GM21786 (cell line): ENCODE data around the gene MTOR.
A peak's percentile ranks its signal among the peaks of the same experiment; 100 is the strongest.
"Not testable (repeated sequence)": the region's sequence is repeated elsewhere in the genome, so short reads cannot be mapped to it uniquely, and the experiment has no call there.

Source experiments
- ATAC-seq: cut with Tn5 transposase; IDR thresholded peaks from one replicate; pipeline ENCODE4 v1.9.1; 2021; ENCODE audit not compliant: unreplicated experiment

Gene MTOR

GRCh38 chr1:11281518-11282331 lies 19.4 kb upstream of the MTOR start:
- no peak for ATAC-seq

DNA sequence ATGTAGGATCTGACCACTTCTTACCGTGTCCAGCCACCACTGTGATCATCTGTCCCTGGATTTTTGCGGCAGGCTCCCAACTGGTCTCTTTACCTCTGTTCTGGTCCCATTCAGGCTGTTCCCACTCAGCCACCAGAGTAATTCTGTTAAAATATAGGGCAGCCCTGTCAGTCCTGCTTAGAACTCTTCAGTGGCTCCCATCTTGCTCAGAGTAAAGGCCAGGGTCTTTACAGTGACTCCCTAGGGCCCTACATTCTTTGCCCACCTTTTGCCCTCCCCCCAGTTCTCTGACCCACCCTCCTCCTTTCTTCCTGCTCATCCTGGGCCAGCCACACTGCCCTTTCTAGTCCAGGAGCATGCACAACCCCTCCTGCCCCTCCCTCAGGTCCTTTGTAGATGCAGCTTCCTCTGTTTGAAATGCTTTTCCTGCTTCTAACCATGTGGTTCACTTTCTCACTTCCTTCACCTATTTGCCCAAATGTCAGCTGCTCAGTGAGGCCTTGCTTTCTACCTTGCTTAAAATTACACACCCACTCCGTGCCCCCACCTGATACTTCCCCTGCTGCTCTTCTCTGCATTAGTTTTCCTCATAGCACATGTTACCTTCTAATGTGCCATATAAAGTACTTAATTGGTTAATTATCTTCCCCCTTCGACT lies 18.5 kb upstream of the MTOR start:
- no peak for ATAC-seq

GRCh38 chr1:11279630-11280029 lies 17.3 kb upstream of the MTOR start:
- no peak for ATAC-seq

DNA sequence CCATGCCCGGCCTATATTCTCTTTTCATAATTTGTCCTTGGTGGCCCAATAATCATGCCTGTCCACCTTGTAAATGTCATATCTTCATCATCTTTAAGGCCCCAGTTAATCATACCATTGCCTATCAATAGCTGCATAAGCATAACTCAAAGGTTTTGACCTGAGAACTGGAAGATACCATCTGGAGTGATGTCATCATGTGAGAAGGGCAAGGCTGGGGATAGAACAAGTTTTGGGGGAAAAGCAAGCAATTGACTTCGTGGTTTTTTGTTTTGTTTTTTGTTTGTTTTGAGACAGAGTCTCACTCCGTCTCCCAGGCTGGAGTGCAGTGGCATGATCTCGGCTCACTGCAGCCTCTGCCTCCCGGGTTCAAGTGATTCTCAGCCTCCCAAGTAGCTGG lies 16.8 kb upstream of the MTOR start:
- no peak for ATAC-seq

DNA sequence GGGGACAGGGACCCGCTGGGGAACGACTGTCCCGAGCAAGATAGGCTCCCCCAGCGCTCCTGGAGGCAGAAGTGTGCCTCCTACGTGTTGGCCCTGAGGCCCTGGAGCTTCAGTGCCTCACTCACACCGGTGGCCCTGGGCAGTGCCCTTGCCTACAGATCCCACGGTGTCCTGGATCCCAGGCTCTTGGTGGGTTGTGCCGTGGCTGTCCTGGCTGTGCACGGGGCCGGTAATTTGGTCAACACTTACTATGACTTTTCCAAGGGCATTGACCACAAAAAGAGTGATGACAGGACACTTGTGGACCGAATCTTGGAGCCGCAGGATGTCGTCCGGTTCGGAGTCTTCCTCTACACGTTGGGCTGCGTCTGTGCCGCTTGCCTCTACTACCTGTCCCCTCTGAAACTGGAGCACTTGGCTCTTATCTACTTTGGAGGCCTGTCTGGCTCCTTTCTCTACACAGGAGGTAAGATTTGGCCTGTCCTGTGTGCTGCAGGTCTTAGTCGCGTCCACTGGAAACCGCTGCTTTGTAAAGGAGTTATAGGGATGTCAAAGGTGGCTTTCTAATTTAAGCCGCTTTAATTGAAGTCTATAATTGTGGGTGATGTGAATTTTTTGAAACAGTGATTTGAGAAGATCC lies 11.4 kb upstream of the MTOR start:
- no peak for ATAC-seq

DNA sequence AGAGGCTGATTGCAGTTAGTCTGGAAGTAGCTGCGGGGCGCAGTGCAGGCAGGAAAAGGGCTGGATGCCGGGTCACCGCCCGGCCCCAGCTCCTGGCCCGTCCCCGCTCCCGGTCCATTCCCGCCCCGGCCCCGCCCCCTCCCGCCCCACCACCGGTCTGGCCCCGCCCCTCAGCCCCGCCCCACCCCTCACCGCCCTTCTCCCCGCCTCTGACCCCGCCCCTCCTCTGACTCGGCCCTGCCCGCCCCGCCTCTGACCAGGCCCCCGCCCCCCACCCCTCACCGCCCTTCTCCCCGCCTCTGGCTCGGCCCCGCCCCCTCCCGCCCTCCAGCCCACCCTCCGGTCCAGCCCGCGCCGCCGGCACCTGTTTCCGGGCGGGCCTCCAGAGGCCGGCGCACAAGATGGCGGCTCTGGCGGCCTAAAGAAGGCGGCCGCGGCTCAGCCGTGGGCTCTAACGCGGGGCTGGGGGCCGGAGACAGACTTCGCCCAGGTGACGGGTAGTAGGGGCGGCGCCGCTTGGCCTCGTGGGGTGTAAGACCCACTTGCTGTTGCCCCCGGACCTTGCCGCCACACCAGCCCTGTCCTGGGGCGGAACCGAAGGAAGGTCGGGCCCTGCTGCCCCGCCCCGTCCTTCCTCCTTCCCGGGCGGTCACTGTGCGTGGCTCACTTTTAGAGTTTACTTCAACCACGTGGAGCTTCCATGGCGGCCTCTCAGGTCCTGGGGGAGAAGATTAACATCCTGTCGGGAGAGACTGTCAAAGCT lies 10.7 kb upstream of the MTOR start, which contains the start of gene UBIAD1:
UBIAD1 (plus strand) TSS at position 367 of the 763 bp plus-strand sequence; CDS start at position 701, 334 bp downstream.
- ATAC-seq, result peak; percentile 87

- ATAC-seq, result no peak
These were observed 10.1 kb upstream of the MTOR start for GRCh38 chr1:11272544-11272831.

- ATAC-seq, result not testable (repeated sequence)
These were observed 5.3 kb upstream of the MTOR start for GRCh38 chr1:11267350-11268337.

DNA sequence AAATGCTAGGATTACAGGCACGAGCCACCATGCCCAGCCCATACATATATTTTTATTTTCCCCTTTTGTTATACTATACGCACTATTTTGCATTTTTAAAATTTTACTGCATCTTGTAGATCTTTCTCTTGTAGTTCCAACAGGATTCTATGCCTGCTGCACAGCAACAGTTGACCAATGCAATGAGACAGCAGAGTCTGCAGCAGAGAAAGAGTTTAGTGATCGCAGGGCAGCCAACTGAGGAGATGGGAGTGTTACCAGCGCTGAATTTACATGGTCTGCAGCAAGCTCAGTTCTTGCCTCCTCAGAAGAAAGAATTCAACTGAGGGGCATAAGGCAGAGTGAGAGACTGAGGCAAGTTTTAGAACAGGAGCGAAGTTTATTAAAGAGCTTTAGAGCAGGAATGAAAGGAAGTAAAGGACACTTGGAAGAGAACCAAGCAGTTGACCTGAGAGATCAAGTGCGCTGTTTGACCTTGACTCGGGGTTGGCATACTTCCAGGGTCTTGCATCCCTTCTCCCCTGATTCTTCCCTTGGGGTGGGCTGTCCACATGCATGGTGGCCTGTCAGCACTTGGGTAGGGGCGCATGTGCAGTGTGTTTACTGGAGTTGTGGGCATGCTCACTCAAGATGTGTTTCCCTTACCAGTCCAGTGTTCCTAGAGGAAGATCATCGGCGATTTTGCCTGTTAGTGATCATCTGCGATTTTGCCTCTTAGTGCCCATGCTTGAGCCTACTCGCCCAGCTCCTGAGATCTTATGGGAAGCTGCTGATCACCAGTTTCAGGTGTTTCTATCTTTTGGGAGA lies 4.1 kb upstream of the MTOR start:
- ATAC-seq, result no peak

- no peak for ATAC-seq
These were observed 6.1 kb downstream of the MTOR start for GRCh38 chr1:11256299-11256698.

- ATAC-seq, result no peak
These were observed 9.1 kb downstream of the MTOR start for GRCh38 chr1:11253226-11253625.

GRCh38 chr1:11252538-11252937 lies 9.8 kb downstream of the MTOR start:
- no peak for ATAC-seq

DNA sequence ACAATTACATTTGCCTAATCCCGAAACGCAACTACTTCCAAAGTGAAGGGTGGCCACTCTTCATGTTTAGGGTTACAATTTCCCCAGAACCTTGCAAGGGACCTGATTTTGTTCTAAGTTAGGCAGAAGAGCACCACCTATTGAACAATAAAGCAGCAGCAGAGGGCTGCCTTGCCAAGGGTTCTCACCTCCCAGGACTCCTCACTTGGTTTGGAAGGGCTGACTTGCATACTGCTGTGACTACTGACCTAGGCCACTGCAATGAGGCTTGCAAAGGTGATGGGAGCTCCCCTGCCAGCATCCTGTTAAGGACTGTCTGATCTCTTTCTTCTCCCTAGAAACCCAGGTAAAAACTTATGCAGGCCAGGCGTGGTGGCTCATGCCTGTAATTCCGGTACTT lies 14.2 kb downstream of the MTOR start:
- ATAC-seq, result no peak

DNA sequence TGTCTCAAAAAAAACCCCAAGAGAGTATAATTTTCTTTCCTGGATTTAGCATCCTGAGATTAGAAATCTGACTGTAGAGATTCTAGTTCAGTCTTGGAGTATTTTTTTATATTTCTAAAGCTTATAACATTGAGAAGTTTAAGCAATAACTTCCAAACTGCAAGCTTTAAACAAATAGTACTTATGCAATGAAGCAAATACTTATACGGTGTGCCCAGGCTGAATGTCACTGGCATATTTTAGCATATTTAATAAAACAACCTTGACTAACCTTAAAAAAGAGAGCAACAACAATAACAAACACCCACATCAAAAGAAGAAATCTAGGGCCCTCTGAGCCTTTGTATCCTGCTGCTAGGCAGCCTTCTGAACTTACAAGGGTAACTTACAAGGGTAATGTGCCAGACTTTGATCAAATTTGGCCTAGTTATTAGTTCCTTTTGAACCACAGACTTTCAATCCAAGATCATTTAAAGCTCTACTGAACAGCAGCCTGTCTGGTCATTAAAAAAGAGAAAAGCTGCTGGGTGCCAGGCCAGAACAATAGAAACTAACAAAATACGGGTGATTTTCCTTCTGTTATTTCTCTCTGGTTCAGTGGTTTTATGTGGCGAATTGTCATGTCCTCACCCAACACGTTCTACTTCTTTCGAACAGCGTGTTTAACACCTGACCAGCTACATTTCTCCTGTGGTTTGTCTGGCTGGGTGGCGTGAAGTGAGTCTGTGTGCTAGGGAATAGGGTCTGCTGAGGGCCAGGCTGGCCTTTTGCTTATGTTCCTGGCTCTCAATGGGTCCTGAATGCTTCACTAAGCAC lies 16.2 kb downstream of the MTOR start:
- no peak for ATAC-seq

- ATAC-seq, result no peak
These were observed 17.1 kb downstream of the MTOR start for GRCh38 chr1:11245248-11245647.

GRCh38 chr1:11238311-11238710 lies 24.0 kb downstream of the MTOR start:
- no peak for ATAC-seq

DNA sequence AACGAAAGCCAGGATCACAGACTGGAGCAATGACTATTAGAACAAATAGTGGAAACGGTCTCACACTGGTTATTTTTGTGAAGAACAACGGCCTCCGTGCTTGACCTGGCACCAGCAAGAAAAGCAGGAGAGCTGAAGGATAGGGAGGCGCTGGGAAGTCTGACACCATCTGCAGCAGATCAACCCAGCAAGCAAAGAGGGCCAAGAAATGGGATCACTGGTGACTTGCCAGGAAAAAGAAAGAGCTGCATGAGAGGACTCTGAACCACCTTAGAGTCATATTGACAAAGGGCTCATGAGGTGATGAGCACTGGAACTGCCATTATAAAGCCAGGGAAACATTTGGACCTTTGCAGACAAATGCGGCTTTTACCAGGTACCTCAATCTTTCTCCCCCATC lies 25.0 kb downstream of the MTOR start:
- ATAC-seq, result no peak

GRCh38 chr1:11233208-11233607 lies 29.1 kb downstream of the MTOR start:
- no peak for ATAC-seq

GRCh38 chr1:11229203-11229602 lies 33.1 kb downstream of the MTOR start:
- no peak for ATAC-seq
